B cell (primary cell): ENCODE data around the gene FLCN. TPM values are rescaled to one million over a fixed set of nuclear protein-coding genes. Genes with fewer than 3 reads are reported as not detected.

Experiments
- ATAC-seq: fragments of 200-7000 bp; cut with Tn5 transposase; one replicate; pipeline ENCODE4 v1.10.0; 2021; ENCODE audit warnings: low read depth, mild to moderate bottlenecking, moderate number of reproducible peaks, moderate library complexity
- CTCF ChIA-PET: fragments of 350-600 bp; sonication (Branson Sonifier 250); formaldehyde crosslinking; loops from one replicate; lab custom pipeline; 2021; ENCODE audit warnings: antibody characterized with exemption, inconsistent platforms; lab: Charles Lee
- POLR2A ChIA-PET: fragments of 350-600 bp; sonication (Branson Sonifier 250); formaldehyde crosslinking; loops from one replicate; lab custom pipeline; 2021; ENCODE audit warnings: antibody characterized with exemption; lab: Charles Lee
- DNase-seq: peaks from one replicate; pipeline ENCODE4 v3.0.0; 2013
- H2AFZ ChIP-seq: 2 replicates; pipeline ENCODE4 v1.6.1; 2012; ENCODE audit warnings: mild to moderate bottlenecking, low read depth, low read length; ENCODE audit not compliant: insufficient read depth, poor library complexity, severe bottlenecking
- H3K27ac ChIP-seq, 2 donors: 1 replicate in 1 of 2; 2 replicates in 1 of 2; pipeline ENCODE4 v1.5.1; 2012 to 2013; ENCODE audit warnings: low read length in 2 of 2, mild to moderate bottlenecking in 2 of 2, moderate library complexity in 1 of 2
- H3K27me3 ChIP-seq, 4 experiments: fragments of 200-600 bp in 1 of 4; sonication (generic) in 1 of 4; replicated peaks in 1 of 4; 1 replicate in 2 of 4; 2 replicates in 2 of 4; pipeline versions ENCODE4 v1.6.1 to v1.7.0; 2013 to 2016; ENCODE audit warnings: low read length in 3 of 4, mild to moderate bottlenecking in 2 of 4, mixed read lengths in 1 of 4, moderate library complexity in 1 of 4; ENCODE audit not compliant: insufficient read depth in 4 of 4, control insufficient read depth in 3 of 4; ENCODE audit errors: control extremely low read depth in 1 of 4
- H3K36me3 ChIP-seq, 2 experiments: replicated peaks in 1 of 2; 1 replicate in 1 of 2; 2 replicates in 1 of 2; pipeline versions ENCODE4 v1.6.1 to v1.7.1; 2013; ENCODE audit warnings: low read length in 1 of 2; ENCODE audit not compliant: insufficient read depth in 2 of 2, control insufficient read depth in 1 of 2; ENCODE audit errors: control extremely low read depth in 1 of 2, extremely low read depth in 1 of 2
- H3K4me1 ChIP-seq, 2 donors: fragments of 200-600 bp in 1 of 2; sonication (generic) in 1 of 2; 1 replicate in 1 of 2; 2 replicates in 1 of 2; pipeline versions ENCODE4 v1.5.1 to v1.6.1; 2013 to 2017; ENCODE audit warnings: low read length in 2 of 2; ENCODE audit not compliant: control insufficient read depth in 2 of 2, insufficient read depth in 2 of 2
- H3K4me2 ChIP-seq: replicated peaks from 2 replicates; pipeline ENCODE3; 2012; ENCODE audit warnings: mild to moderate bottlenecking, low read depth, low read length; ENCODE audit not compliant: poor library complexity, severe bottlenecking
- H3K4me3 ChIP-seq, 5 experiments: fragments of 200-600 bp in 1 of 5; sonication (generic) in 1 of 5; 1 replicate in 3 of 5; 2 replicates in 2 of 5; pipeline versions ENCODE4 v1.5.1 to v1.7.0; 2011 to 2016; ENCODE audit warnings: low read length in 4 of 5, mild to moderate bottlenecking in 4 of 5, low read depth in 2 of 5, control low read depth in 1 of 5, moderate library complexity in 1 of 5; ENCODE audit not compliant: insufficient read depth in 1 of 5; ENCODE audit errors: control extremely low read depth in 1 of 5, extremely low read depth in 1 of 5
- H3K79me2 ChIP-seq: fragments of 200-600 bp; sonication (generic); one replicate; pipeline ENCODE4 v1.6.0; 2016; ENCODE audit warnings: low read length; ENCODE audit not compliant: control insufficient read depth, insufficient read depth
- H3K9ac ChIP-seq: fragments of 200-600 bp; sonication (generic); 2 replicates; pipeline ENCODE4 v1.6.1; 2017; ENCODE audit warnings: mild to moderate bottlenecking, low read length, moderate library complexity
- H3K9me3 ChIP-seq, 3 donors: one replicate each; pipeline versions ENCODE4 v1.6.1 to v1.7.1; 2013; ENCODE audit warnings: low read length in 2 of 3; ENCODE audit not compliant: control insufficient read depth in 2 of 3, insufficient read depth in 1 of 3; ENCODE audit errors: control extremely low read depth in 1 of 3
- H4K20me1 ChIP-seq: 2 replicates; pipeline ENCODE4 v1.6.0; 2012; ENCODE audit warnings: mild to moderate bottlenecking, low read length; ENCODE audit not compliant: insufficient read depth, control insufficient read depth, poor library complexity, severe bottlenecking
- H3K27ac Mint-ChIP-seq: one replicate; pipeline ENCODE4 v1.8.0; 2021; ENCODE audit warnings: mixed read lengths
- H3K27me3 Mint-ChIP-seq: one replicate; pipeline ENCODE4 v1.8.0; 2021; ENCODE audit warnings: mixed read lengths
- H3K4me1 Mint-ChIP-seq: one replicate; pipeline ENCODE4 v1.8.0; 2021; ENCODE audit warnings: mixed read lengths
- H3K4me3 Mint-ChIP-seq: one replicate; pipeline ENCODE4 v1.8.0; 2021; ENCODE audit warnings: mixed read lengths
- H3K9me3 Mint-ChIP-seq: one replicate; pipeline ENCODE4 v1.8.0; 2022; ENCODE audit warnings: mixed read lengths; ENCODE audit not compliant: insufficient read depth
- CTCF ChIP-seq: fragments of 200-600 bp; IDR thresholded peaks from one replicate; pipeline ENCODE4 v1.8.0; 2022; ENCODE audit warnings: antibody characterized with exemption, mild to moderate bottlenecking
- EZH2 ChIP-seq: IDR thresholded peaks from 2 replicates; pipeline ENCODE4 v1.6.1; 2012; ENCODE audit warnings: borderline replicate concordance, low read depth, mild to moderate bottlenecking, moderate library complexity, low read length; ENCODE audit not compliant: insufficient read depth, poor library complexity, severe bottlenecking
- WGBS: methylation state at CpG from one replicate; pipeline ENCODE4 v1.1.5; 2013; ENCODE audit warnings: missing lambda C conversion rate; ENCODE audit not compliant: insufficient coverage; 5-methylcytosine and 5-hydroxymethylcytosine counted together
- intact Hi-C: fragments of 100-400 bp; cut with micrococcal nuclease; formaldehyde crosslinking; loops from one replicate; pipeline ENCODE4 v1.10.0; 2022
- polyA plus RNA-seq: library from polyadenylated mRNA; depleted of rRNA; stranded (reverse); fragments of >200 nt; gene quantifications from 2 replicates; pipeline ENCODE4 v1.2.3, GENCODE V29; 2012
- total RNA-seq, 2 donors: library from RNA; stranded (reverse); fragments of 120-200 nt in 1 of 2; gene quantifications; 1 replicate in 1 of 2; 2 replicates in 1 of 2; pipeline versions ENCODE4 v1.2.3 to v1.2.4, GENCODE V29; 2013 to 2022

The FLCN gene
- total and polyA plus RNA-seq, 2 donors (not counting 1 experiment from before 2014, with no cell fraction given) = 36.6 to 128 TPM

- Histone ChIP-seq H3K27ac (no peak overlapping the region), H3K4me1 (peaks cover 6 to 32% of the 10 kb centered on the region in 2 donors), H2AFZ (no peak overlapping the region), H3K4me3 (no peak overlapping the region), H3K27me3 (no peaks in the 10 kb centered on the region), H3K4me2 (no peak overlapping the region), H4K20me1 (no peaks in the 10 kb centered on the region), H3K9me3 (peaks cover 0 to 5% (median 0%) of the 10 kb centered on the region in 3 donors), H3K79me2 (no peaks in the 10 kb centered on the region), H3K36me3 (peaks cover 8 to 46% of the 10 kb centered on the region in 2 experiments), H3K9ac (no peak overlapping the region)
- ChIA-PET CTCF (no interaction called here), POLR2A (interaction anchor here (0.7 kb wide), 1 partner anchor 319 kb away, joined by 3 read pairs; no protein-coding TSS in a partner anchor)
- Mint-ChIP-seq H3K27ac (no peak overlapping the region), H3K9me3 (no peaks in the 10 kb centered on the region), H3K27me3 (no peaks in the 10 kb centered on the region), H3K4me3 (no peak overlapping the region), H3K4me1 (peaks cover 29% of the 10 kb centered on the region)
- WGBS = 94% methylated on average over 3 of the region's 4 CpGs
- no peak for DNase-seq
- ATAC-seq = no peak
- intact Hi-C loops = loop anchor here (10.0 kb wide), 1 partner anchor 46 kb away; the partner anchor contains the start of gene FLCN
- TF ChIP-seq EZH2 = no peak
- no peak for TF ChIP-seq CTCF
These were observed 48.4 kb downstream of the FLCN start for GRCh38 chr17:17188586-17188985.

GRCh38 chr17:17186551-17187505 is 50.1 kb downstream of the FLCN start:
- DNase-seq (no peak), ATAC-seq (no peak)
- H3K9ac ChIP-seq = no peak overlapping the region
- H3K4me3 ChIP-seq = no peak overlapping the region
- POLR2A ChIA-PET = no interaction called here
- no peaks in the 10 kb centered on the region for H3K9me3 Mint-ChIP-seq
- H3K27me3 Mint-ChIP-seq = no peaks in the 10 kb centered on the region
- no peaks in the 10 kb centered on the region for H4K20me1 ChIP-seq
- no peak overlapping the region for H3K4me3 Mint-ChIP-seq
- peaks cover 0 to 4% (median 0%) of the 10 kb centered on the region in 3 donors for H3K9me3 ChIP-seq
- H3K27ac ChIP-seq = peak overlapping the region in 1 of 2 donors; percentile 52
- CTCF ChIA-PET = no interaction called here
- no peak overlapping the region for H3K4me2 ChIP-seq
- peaks cover 30% of the 10 kb centered on the region for H3K4me1 Mint-ChIP-seq
- H3K4me1 ChIP-seq = peaks cover 14 to 31% of the 10 kb centered on the region in 2 donors
- no peak overlapping the region for H2AFZ ChIP-seq
- no peaks in the 10 kb centered on the region for H3K79me2 ChIP-seq
- TF ChIP-seq CTCF = no peak
- TF ChIP-seq EZH2 = no peak
- no peaks in the 10 kb centered on the region for H3K27me3 ChIP-seq
- 87% methylated on average over 10 of the region's 14 CpGs for WGBS
- peaks cover 8 to 52% of the 10 kb centered on the region in 2 experiments for H3K36me3 ChIP-seq
- intact Hi-C loops = loop anchor here (10.0 kb wide), 1 partner anchor 48 kb away; the partner anchor contains the start of gene FLCN
- no peak overlapping the region for H3K27ac Mint-ChIP-seq
